B cell (primary cell): Measurements from ENCODE around the gene DENND4B. TPM values are rescaled to one million over a fixed set of nuclear protein-coding genes. Genes with fewer than 3 reads are reported as not detected.

Experiments used
- ATAC-seq: fragments of 200-7000 bp; cut with Tn5 transposase; one replicate; pipeline ENCODE4 v1.10.0; 2021; ENCODE audit warnings: low read depth, mild to moderate bottlenecking, moderate number of reproducible peaks, moderate library complexity
- CTCF ChIA-PET: fragments of 350-600 bp; sonication (Branson Sonifier 250); formaldehyde crosslinking; loops from one replicate; lab custom pipeline; 2021; ENCODE audit warnings: antibody characterized with exemption, inconsistent platforms; lab: Charles Lee
- POLR2A ChIA-PET: fragments of 350-600 bp; sonication (Branson Sonifier 250); formaldehyde crosslinking; loops from one replicate; lab custom pipeline; 2021; ENCODE audit warnings: antibody characterized with exemption; lab: Charles Lee
- DNase-seq: peaks from one replicate; pipeline ENCODE4 v3.0.0; 2013
- H2AFZ ChIP-seq: 2 replicates; pipeline ENCODE4 v1.6.1; 2012; ENCODE audit warnings: mild to moderate bottlenecking, low read depth, low read length; ENCODE audit not compliant: insufficient read depth, poor library complexity, severe bottlenecking
- H3K27ac ChIP-seq, 2 donors: 1 replicate in 1 of 2; 2 replicates in 1 of 2; pipeline ENCODE4 v1.5.1; 2012 to 2013; ENCODE audit warnings: low read length in 2 of 2, mild to moderate bottlenecking in 2 of 2, moderate library complexity in 1 of 2
- H3K27me3 ChIP-seq, 4 experiments: fragments of 200-600 bp in 1 of 4; sonication (generic) in 1 of 4; replicated peaks in 1 of 4; 1 replicate in 2 of 4; 2 replicates in 2 of 4; pipeline versions ENCODE4 v1.6.1 to v1.7.0; 2013 to 2016; ENCODE audit warnings: low read length in 3 of 4, mild to moderate bottlenecking in 2 of 4, mixed read lengths in 1 of 4, moderate library complexity in 1 of 4; ENCODE audit not compliant: insufficient read depth in 4 of 4, control insufficient read depth in 3 of 4; ENCODE audit errors: control extremely low read depth in 1 of 4
- H3K36me3 ChIP-seq, 2 experiments: replicated peaks in 1 of 2; 1 replicate in 1 of 2; 2 replicates in 1 of 2; pipeline versions ENCODE4 v1.6.1 to v1.7.1; 2013; ENCODE audit warnings: low read length in 1 of 2; ENCODE audit not compliant: insufficient read depth in 2 of 2, control insufficient read depth in 1 of 2; ENCODE audit errors: control extremely low read depth in 1 of 2, extremely low read depth in 1 of 2
- H3K4me1 ChIP-seq, 2 donors: fragments of 200-600 bp in 1 of 2; sonication (generic) in 1 of 2; 1 replicate in 1 of 2; 2 replicates in 1 of 2; pipeline versions ENCODE4 v1.5.1 to v1.6.1; 2013 to 2017; ENCODE audit warnings: low read length in 2 of 2; ENCODE audit not compliant: control insufficient read depth in 2 of 2, insufficient read depth in 2 of 2
- H3K4me2 ChIP-seq: replicated peaks from 2 replicates; pipeline ENCODE3; 2012; ENCODE audit warnings: mild to moderate bottlenecking, low read depth, low read length; ENCODE audit not compliant: poor library complexity, severe bottlenecking
- H3K4me3 ChIP-seq, 5 experiments: fragments of 200-600 bp in 1 of 5; sonication (generic) in 1 of 5; 1 replicate in 3 of 5; 2 replicates in 2 of 5; pipeline versions ENCODE4 v1.5.1 to v1.7.0; 2011 to 2016; ENCODE audit warnings: low read length in 4 of 5, mild to moderate bottlenecking in 4 of 5, low read depth in 2 of 5, control low read depth in 1 of 5, moderate library complexity in 1 of 5; ENCODE audit not compliant: insufficient read depth in 1 of 5; ENCODE audit errors: control extremely low read depth in 1 of 5, extremely low read depth in 1 of 5
- H3K79me2 ChIP-seq: fragments of 200-600 bp; sonication (generic); one replicate; pipeline ENCODE4 v1.6.0; 2016; ENCODE audit warnings: low read length; ENCODE audit not compliant: control insufficient read depth, insufficient read depth
- H3K9ac ChIP-seq: fragments of 200-600 bp; sonication (generic); 2 replicates; pipeline ENCODE4 v1.6.1; 2017; ENCODE audit warnings: mild to moderate bottlenecking, low read length, moderate library complexity
- H3K9me3 ChIP-seq, 3 donors: one replicate each; pipeline versions ENCODE4 v1.6.1 to v1.7.1; 2013; ENCODE audit warnings: low read length in 2 of 3; ENCODE audit not compliant: control insufficient read depth in 2 of 3, insufficient read depth in 1 of 3; ENCODE audit errors: control extremely low read depth in 1 of 3
- H4K20me1 ChIP-seq: 2 replicates; pipeline ENCODE4 v1.6.0; 2012; ENCODE audit warnings: mild to moderate bottlenecking, low read length; ENCODE audit not compliant: insufficient read depth, control insufficient read depth, poor library complexity, severe bottlenecking
- H3K27ac Mint-ChIP-seq: one replicate; pipeline ENCODE4 v1.8.0; 2021; ENCODE audit warnings: mixed read lengths
- H3K27me3 Mint-ChIP-seq: one replicate; pipeline ENCODE4 v1.8.0; 2021; ENCODE audit warnings: mixed read lengths
- H3K4me1 Mint-ChIP-seq: one replicate; pipeline ENCODE4 v1.8.0; 2021; ENCODE audit warnings: mixed read lengths
- H3K4me3 Mint-ChIP-seq: one replicate; pipeline ENCODE4 v1.8.0; 2021; ENCODE audit warnings: mixed read lengths
- H3K9me3 Mint-ChIP-seq: one replicate; pipeline ENCODE4 v1.8.0; 2022; ENCODE audit warnings: mixed read lengths; ENCODE audit not compliant: insufficient read depth
- EZH2 ChIP-seq: IDR thresholded peaks from 2 replicates; pipeline ENCODE4 v1.6.1; 2012; ENCODE audit warnings: borderline replicate concordance, low read depth, mild to moderate bottlenecking, moderate library complexity, low read length; ENCODE audit not compliant: insufficient read depth, poor library complexity, severe bottlenecking
- WGBS: methylation state at CpG from one replicate; pipeline ENCODE4 v1.1.5; 2013; ENCODE audit warnings: missing lambda C conversion rate; ENCODE audit not compliant: insufficient coverage; 5-methylcytosine and 5-hydroxymethylcytosine counted together
- intact Hi-C: fragments of 100-400 bp; cut with micrococcal nuclease; formaldehyde crosslinking; loops from one replicate; pipeline ENCODE4 v1.10.0; 2022
- polyA plus RNA-seq: library from polyadenylated mRNA; depleted of rRNA; stranded (reverse); fragments of >200 nt; gene quantifications from 2 replicates; pipeline ENCODE4 v1.2.3, GENCODE V29; 2012
- total RNA-seq, 2 donors: library from RNA; stranded (reverse); fragments of 120-200 nt in 1 of 2; gene quantifications; 1 replicate in 1 of 2; 2 replicates in 1 of 2; pipeline versions ENCODE4 v1.2.3 to v1.2.4, GENCODE V29; 2013 to 2022
- TF ChIP-seq, protein P1 (sequence below): fragments of 200-600 bp; IDR thresholded peaks from one replicate; pipeline ENCODE4 v1.8.0; 2022; ENCODE audit warnings: antibody characterized with exemption, mild to moderate bottlenecking

Gene DENND4B
- total and polyA plus RNA-seq, 2 donors (not counting 1 experiment from before 2014, with no cell fraction given) = 275 to 389 TPM

DNA sequence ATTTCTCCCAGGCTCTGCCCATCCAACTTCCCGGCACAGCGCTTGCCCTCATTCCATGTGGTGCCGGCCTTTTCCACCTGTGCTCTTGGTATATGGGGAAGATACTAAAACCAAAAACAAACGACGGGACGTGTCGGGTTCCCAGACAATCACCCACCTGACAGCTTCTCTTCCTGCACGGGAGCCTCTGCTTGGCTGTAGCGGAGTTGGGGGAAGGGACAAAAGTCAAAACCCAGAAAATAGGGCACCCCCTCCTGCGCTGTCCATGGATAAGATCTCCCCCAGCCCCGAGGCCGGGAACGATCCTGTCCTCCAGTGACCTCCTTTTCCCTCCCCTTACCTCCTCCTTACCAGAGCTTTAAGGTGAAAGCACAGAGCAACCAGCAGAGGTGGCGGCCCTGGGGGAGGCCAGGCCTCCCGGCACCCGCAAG, 30.3 kb upstream of the DENND4B start:
- WGBS = 0% methylated on average over 9 of the region's 16 CpGs
- no peak for TF ChIP-seq EZH2
- TF ChIP-seq, protein P1, sequence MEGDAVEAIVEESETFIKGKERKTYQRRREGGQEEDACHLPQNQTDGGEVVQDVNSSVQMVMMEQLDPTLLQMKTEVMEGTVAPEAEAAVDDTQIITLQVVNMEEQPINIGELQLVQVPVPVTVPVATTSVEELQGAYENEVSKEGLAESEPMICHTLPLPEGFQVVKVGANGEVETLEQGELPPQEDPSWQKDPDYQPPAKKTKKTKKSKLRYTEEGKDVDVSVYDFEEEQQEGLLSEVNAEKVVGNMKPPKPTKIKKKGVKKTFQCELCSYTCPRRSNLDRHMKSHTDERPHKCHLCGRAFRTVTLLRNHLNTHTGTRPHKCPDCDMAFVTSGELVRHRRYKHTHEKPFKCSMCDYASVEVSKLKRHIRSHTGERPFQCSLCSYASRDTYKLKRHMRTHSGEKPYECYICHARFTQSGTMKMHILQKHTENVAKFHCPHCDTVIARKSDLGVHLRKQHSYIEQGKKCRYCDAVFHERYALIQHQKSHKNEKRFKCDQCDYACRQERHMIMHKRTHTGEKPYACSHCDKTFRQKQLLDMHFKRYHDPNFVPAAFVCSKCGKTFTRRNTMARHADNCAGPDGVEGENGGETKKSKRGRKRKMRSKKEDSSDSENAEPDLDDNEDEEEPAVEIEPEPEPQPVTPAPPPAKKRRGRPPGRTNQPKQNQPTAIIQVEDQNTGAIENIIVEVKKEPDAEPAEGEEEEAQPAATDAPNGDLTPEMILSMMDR = no peak
- Histone ChIP-seq H2AFZ (peak overlapping the region; percentile 87), H3K27ac (peak overlapping the region; percentile 55 to 87), H3K27me3 (no peaks in the 10 kb centered on the region), H3K36me3 (peaks cover 0 to 28% of the 10 kb centered on the region in 2 experiments), H3K9ac (peak overlapping the region; percentile 92), H3K9me3 (no peaks in the 10 kb centered on the region), H3K4me3 (peak overlapping the region; percentile 59 to 96 (median 90)), H3K4me1 (peaks cover 16 to 22% of the 10 kb centered on the region in 2 donors), H4K20me1 (peaks cover 7% of the 10 kb centered on the region), H3K79me2 (peaks cover 29% of the 10 kb centered on the region), H3K4me2 (peak overlapping the region; percentile 88)
- Mint-ChIP-seq H3K9me3 (no peaks in the 10 kb centered on the region), H3K27me3 (no peaks in the 10 kb centered on the region), H3K4me1 (peaks cover 34% of the 10 kb centered on the region), H3K27ac (peak overlapping the region; percentile 96), H3K4me3 (peak overlapping the region; percentile 98)
- ATAC-seq = no peak
- ChIA-PET POLR2A (interaction anchor here (0.7 to 4.7 kb wide), 12 partner anchors 9 to 305 kb away, joined by 3 to 40 read pairs (median 6); partner anchors contain the start of genes CREB3L4, DENND4B, GATAD2B and RAB13), CTCF (interaction anchor here (0.9 to 5.2 kb wide), 6 partner anchors 10 to 185 kb away, joined by 3 to 46 read pairs (median 18); partner anchors contain the start of genes CREB3L4, CRTC2, DENND4B and RAB13)
- intact Hi-C loops = loop anchor here (1.0 to 5.0 kb wide), 7 partner anchors 9 to 580 kb away; partner anchors contain the start of genes CREB3L4, CRTC2, GATAD2B and RAB13
- DNase-seq = no peak

DNA sequence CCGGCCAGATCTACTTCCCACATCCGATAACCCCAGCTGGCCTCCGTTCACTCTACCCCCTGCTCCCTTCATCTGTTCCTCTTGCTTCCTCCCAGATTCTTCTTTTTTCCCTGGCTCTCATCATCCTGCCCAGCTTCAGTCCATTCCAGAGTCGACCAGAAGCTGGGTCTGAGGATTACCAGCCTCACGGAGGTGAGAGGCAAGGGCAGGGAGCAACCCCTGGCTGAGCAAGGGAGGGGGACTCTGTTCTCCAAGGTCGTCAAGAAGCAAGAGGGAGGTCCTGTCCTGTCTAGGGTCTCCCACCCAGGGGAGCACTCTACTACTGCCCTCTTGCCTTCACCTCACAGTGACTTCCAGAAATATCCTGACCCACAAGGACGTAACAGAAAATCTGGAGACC, 27.0 kb upstream of the DENND4B start:
- ChIA-PET POLR2A (no interaction called here), CTCF (interaction anchor here (1.0 kb wide), 1 partner anchor 17 kb away, joined by 3 read pairs; no protein-coding TSS in a partner anchor)
- Histone ChIP-seq H3K9ac (no peak overlapping the region), H3K4me3 (no peak overlapping the region), H3K79me2 (peaks cover 26% of the 10 kb centered on the region), H4K20me1 (peaks cover 7% of the 10 kb centered on the region), H3K9me3 (no peaks in the 10 kb centered on the region), H2AFZ (no peak overlapping the region), H3K4me1 (peaks cover 25 to 31% of the 10 kb centered on the region in 2 donors), H3K4me2 (no peak overlapping the region), H3K27ac (no peak overlapping the region), H3K27me3 (no peaks in the 10 kb centered on the region), H3K36me3 (peaks cover 0 to 28% of the 10 kb centered on the region in 2 experiments)
- no peak for TF ChIP-seq EZH2
- Mint-ChIP-seq H3K4me1 (peaks cover 39% of the 10 kb centered on the region), H3K4me3 (no peak overlapping the region), H3K27ac (no peak overlapping the region), H3K9me3 (no peaks in the 10 kb centered on the region), H3K27me3 (no peaks in the 10 kb centered on the region)
- DNase-seq (no peak), ATAC-seq (no peak)
- intact Hi-C loops = no loop called here
- WGBS = 90% methylated on average over 7 of the region's 7 CpGs
